Esophagus muscularis mucosa (tissue), 4 donors: ENCODE results near the gene BRAT1. TPM values are rescaled to one million over a fixed set of nuclear protein-coding genes. Genes with fewer than 3 reads are reported as not detected.

Experiments
- DNase-seq: peaks from one replicate; pipeline ENCODE4 v3.0.0-alpha.2; 2017; ENCODE audit errors: extremely low spot score
- H3K27ac ChIP-seq, 4 donors: fragments of 200-600 bp; sonication (generic); replicated peaks in 1 of 4; 1 replicate in 3 of 4; 2 replicates in 1 of 4; pipeline ENCODE4 v1.5.1; 2016 to 2019; ENCODE audit warnings: mild to moderate bottlenecking in 1 of 4
- H3K27me3 ChIP-seq, 4 donors: fragments of 200-600 bp; sonication (generic); one replicate each; pipeline versions ENCODE4 v1.5.1 to v1.6.0; 2016 to 2019
- H3K36me3 ChIP-seq, 4 donors: fragments of 200-600 bp; sonication (generic); one replicate each; pipeline ENCODE4 v1.5.1; 2016 to 2019
- H3K4me1 ChIP-seq, 4 donors: fragments of 200-600 bp; sonication (generic); one replicate each; pipeline ENCODE4 v1.5.1; 2016 to 2019
- H3K4me3 ChIP-seq, 4 donors: fragments of 200-600 bp; sonication (generic); 1 replicate in 2 of 4; 2 replicates in 2 of 4; pipeline ENCODE4 v1.5.1; 2016 to 2019; ENCODE audit warnings: mild to moderate bottlenecking in 4 of 4, moderate library complexity in 1 of 4
- H3K9me3 ChIP-seq, 4 donors: fragments of 200-600 bp; sonication (generic); 1 replicate in 3 of 4; 2 replicates in 1 of 4; pipeline ENCODE4 v1.5.1; 2016 to 2019
- EP300 ChIP-seq: sonication (generic); formaldehyde crosslinking; IDR thresholded peaks from one replicate; pipeline ENCODE4 v1.6.1; 2017; ENCODE audit warnings: antibody characterized with exemption
- POLR2A ChIP-seq: fragments of 450-650 bp; IDR thresholded peaks from one replicate; pipeline ENCODE4 v1.6.1; 2017; ENCODE audit warnings: antibody characterized with exemption, moderate library complexity, mild to moderate bottlenecking, low read depth
- POLR2AphosphoS5 ChIP-seq, 2 donors: sonication (generic); formaldehyde crosslinking; IDR thresholded peaks; one replicate each; pipeline ENCODE4 v1.6.1; 2017; ENCODE audit warnings: antibody characterized with exemption in 2 of 2
- WGBS: methylation state at CpG from one replicate; pipeline ENCODE4 v1.1.5; 2018; 5-methylcytosine and 5-hydroxymethylcytosine counted together
- intact Hi-C: fragments of 100-400 bp; cut with DNase I; formaldehyde crosslinking; loops from one replicate; pipeline ENCODE4 v1.15.1; 2023
- total RNA-seq, 4 donors: library from RNA; depleted of rRNA; stranded (reverse); fragments of >200 nt; gene quantifications; one replicate each; pipeline versions ENCODE4 v1.1.0 to v1.2.1, GENCODE V29; 2016
- TF ChIP-seq, protein P1 (sequence below), 3 experiments: fragments of 200-600 bp in 2 of 3; fragments of 450-650 bp in 1 of 3; sonication (generic) in 2 of 3; IDR thresholded peaks; one replicate each; pipeline ENCODE4 v1.5.1; 2017 to 2019; ENCODE audit warnings: antibody characterized with exemption in 3 of 3, mild to moderate bottlenecking in 2 of 3, moderate library complexity in 1 of 3

Gene BRAT1
- total RNA-seq, 4 donors from 2014 or later, result 22.0 to 43.8 (median 32.7) TPM

DNA sequence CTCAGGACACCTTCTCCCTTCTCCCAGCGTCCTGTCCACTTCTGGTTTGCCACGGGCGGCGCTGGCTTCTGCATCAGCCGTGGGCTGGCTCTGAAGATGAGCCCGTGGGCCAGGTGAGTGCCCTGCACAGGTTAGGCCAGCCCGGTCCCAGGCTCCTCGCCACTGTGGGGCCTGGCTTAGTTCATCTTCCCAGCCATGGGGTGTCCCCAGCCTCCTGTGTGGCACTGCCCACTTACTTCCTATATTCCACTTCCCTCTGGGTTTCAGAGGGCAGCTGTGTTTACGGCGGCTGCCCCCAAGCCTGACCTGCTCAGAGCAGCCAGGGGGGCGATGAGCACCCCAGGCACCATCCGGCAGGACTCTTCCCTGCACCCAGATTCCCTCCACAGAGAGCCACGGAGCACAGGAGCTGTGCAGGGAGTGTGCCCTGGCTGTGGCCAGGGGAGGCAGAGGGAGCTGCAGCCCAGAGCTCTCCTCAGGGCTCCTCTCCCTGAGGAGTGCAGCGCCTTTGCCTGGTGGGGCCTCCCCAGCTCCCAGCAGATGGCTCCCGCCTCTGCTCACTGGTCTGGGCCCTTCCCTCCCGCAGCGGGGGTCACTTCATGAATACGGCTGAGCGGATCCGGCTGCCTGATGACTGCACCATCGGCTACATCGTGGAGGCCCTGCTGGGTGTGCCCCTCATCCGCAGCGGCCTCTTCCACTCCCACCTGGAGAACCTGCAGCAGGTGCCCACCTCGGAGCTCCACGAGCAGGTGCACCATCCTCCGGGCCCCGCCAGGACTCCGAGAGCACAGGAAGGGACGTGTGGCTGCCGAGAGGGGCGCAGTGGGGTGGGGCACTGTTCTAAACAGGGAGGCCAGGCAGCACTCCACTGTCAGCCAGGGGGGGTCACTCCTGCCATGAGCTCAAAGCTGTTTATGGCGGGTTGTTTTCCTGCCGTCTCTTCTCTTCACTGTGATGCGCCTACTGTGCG is 29.4 kb downstream of the BRAT1 start:
- H3K27ac ChIP-seq, result no peak overlapping the region
- peaks cover 0 to 97% (median 38%) of the 10 kb centered on the region in 4 donors for H3K27me3 ChIP-seq
- intact Hi-C loops, result no loop called here
- peaks cover 0 to 32% (median 17%) of the 10 kb centered on the region in 4 donors for H3K36me3 ChIP-seq
- H3K4me1 ChIP-seq, result peaks cover 65 to 100% (median 95%) of the 10 kb centered on the region in 4 donors
- WGBS, result 88% methylated on average over 22 of the region's 36 CpGs
- no peak overlapping the region for H3K4me3 ChIP-seq
- no peaks in the 10 kb centered on the region for H3K9me3 ChIP-seq
- DNase-seq, result no peak
- TF ChIP-seq, protein P1, sequence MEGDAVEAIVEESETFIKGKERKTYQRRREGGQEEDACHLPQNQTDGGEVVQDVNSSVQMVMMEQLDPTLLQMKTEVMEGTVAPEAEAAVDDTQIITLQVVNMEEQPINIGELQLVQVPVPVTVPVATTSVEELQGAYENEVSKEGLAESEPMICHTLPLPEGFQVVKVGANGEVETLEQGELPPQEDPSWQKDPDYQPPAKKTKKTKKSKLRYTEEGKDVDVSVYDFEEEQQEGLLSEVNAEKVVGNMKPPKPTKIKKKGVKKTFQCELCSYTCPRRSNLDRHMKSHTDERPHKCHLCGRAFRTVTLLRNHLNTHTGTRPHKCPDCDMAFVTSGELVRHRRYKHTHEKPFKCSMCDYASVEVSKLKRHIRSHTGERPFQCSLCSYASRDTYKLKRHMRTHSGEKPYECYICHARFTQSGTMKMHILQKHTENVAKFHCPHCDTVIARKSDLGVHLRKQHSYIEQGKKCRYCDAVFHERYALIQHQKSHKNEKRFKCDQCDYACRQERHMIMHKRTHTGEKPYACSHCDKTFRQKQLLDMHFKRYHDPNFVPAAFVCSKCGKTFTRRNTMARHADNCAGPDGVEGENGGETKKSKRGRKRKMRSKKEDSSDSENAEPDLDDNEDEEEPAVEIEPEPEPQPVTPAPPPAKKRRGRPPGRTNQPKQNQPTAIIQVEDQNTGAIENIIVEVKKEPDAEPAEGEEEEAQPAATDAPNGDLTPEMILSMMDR (IDR thresholded peaks at IDR 0.05), result no peak
- no peak for TF ChIP-seq POLR2AphosphoS5 (IDR thresholded peaks at IDR 0.05)
- no peak for TF ChIP-seq EP300
- TF ChIP-seq POLR2A, result no peak

DNA sequence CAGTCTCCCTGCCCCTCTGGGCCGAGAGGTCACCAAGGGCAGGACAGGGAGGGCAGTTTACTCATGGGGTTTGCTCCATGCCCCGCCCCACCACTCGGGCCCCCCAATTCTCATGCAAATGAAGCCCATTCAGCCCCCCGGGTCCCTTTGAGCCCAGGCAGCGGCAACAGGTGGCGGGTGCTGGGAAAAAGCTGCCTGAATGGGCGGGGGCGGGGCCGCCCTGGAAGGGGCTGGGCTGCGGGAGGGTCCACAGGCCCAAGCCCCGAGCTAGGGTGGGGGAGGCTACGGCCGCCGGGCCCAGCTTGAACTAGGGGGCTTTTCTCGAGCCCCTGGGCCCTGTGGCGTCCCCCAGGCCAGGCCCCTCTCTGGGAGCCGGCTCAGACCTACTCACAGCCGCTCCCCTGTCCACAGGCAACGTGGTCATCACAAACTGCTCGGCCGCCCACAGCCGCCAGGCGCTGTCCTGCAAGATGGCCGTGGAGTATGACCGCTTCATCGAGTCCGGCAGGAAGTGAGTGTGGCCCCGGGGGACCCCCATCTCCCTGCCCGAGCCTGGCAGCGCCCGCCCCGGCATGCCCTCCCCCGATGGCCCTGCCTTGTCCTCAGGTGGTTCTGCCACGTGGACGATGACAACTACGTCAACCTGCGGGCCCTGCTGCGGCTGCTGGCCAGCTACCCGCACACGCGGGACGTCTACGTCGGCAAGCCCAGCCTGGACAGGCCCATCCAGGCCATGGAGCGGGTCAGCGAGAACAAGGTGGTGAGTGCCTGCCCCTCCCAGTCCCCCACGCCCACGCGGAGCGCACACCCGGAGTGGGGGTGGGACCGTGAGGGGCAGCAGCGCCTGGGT is 30.3 kb downstream of the BRAT1 start:
- Histone ChIP-seq H3K36me3 (peaks cover 0 to 32% (median 17%) of the 10 kb centered on the region in 4 donors), H3K9me3 (no peaks in the 10 kb centered on the region), H3K27ac (no peak overlapping the region), H3K27me3 (peaks cover 0 to 97% (median 41%) of the 10 kb centered on the region in 4 donors), H3K4me1 (peaks cover 64 to 100% (median 95%) of the 10 kb centered on the region in 4 donors), H3K4me3 (no peak overlapping the region)
- DNase-seq, result no peak
- WGBS, result 92% methylated on average over 11 of the region's 53 CpGs
- intact Hi-C loops, result no loop called here
- TF ChIP-seq POLR2AphosphoS5 (IDR thresholded peaks at IDR 0.05) (no peak), EP300 (no peak)
- TF ChIP-seq, protein P1 (IDR thresholded peaks at IDR 0.05), result no peak

DNA sequence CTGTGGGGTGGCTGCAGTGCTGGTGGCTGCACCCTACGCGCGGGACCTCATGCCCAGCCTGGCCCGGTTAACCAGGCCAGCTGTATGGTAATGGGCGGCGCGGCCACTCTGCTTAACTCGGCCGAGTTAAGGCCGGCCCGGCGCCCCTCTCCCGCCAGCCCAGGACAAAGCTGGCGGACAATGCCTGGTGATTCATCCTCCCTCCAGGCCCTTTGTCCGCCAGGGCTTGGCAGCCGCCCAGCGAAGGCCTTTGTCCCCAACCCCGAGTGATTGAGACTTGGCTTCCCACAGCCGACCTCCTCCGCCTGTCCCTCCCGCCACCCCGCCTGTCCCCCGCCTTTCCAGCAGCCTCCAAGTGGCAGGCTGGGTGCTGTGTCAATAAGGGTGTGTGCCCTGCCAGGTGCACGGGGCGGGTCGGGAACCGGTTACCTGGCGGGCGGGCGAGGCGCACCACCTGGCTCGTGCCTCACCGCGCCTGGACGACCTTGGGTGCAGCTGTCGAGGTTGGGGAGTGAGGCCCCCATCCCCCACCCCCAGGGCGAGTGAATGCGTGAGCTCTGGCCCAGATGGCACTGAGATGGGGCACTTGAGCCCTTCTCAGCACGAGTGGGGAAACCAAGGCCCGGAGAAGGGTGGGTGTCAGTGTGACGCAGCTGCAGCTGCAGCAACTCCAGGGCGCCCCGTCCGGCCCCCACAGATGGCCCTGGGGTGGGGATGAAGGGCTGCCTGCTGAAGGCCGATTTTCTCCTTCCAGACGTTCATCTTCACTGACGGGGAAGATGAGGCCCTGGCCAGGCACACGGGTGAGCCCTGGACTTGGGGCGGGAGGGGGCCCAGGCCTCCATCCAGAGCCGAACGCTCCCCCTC is 31.1 kb downstream of the BRAT1 start:
- H3K9me3 ChIP-seq, result no peaks in the 10 kb centered on the region
- H3K4me1 ChIP-seq, result peaks cover 57 to 95% (median 90%) of the 10 kb centered on the region in 4 donors
- H3K36me3 ChIP-seq, result peaks cover 0 to 32% (median 17%) of the 10 kb centered on the region in 4 donors
- H3K27me3 ChIP-seq, result peaks cover 0 to 93% (median 41%) of the 10 kb centered on the region in 4 donors
- 27% methylated on average over 9 of the region's 51 CpGs for WGBS
- DNase-seq, result no peak
- peak overlapping the region; percentile 12 to 58 (median 50) for H3K27ac ChIP-seq
- intact Hi-C loops, result no loop called here
- peak overlapping the region; percentile 62 to 71 (median 64) for H3K4me3 ChIP-seq
- TF ChIP-seq POLR2A (no peak), POLR2AphosphoS5 (IDR thresholded peaks at IDR 0.05) (peak in 1 of 2 donors; percentile 25)

DNA sequence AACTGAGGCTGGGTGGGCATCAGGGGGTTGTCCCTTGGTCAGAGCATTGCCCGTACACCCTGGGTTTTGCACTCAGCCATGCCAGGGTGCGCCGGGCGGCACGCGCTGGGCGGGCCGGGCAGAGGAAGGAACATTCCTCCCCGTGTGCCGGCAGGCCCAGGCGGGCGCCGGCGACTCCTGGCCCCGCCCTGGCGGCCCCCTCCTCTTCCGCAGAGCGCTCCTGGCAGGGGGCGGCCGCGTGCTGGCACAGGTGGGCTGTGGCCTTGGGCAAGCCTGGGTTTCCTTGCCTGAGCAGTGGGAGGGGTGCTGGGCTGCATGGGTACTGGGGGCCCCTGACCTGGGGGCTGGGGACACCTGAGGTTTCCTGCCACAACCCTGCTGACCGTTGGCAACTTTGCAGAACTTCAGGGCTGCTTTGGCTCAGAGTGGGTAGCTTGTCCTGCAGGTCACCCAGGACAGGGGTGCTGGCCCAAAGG is 31.8 kb downstream of the BRAT1 start:
- TF ChIP-seq EP300, result no peak
- TF ChIP-seq POLR2A, result no peak
- TF ChIP-seq POLR2AphosphoS5 (IDR thresholded peaks at IDR 0.05), result no peak
- TF ChIP-seq, protein P1 (IDR thresholded peaks at IDR 0.05), result no peak
- Histone ChIP-seq H3K4me3 (peak overlapping the region; percentile 62 to 71 (median 64)), H3K27me3 (peaks cover 0 to 93% (median 41%) of the 10 kb centered on the region in 4 donors), H3K9me3 (no peaks in the 10 kb centered on the region), H3K36me3 (peaks cover 0 to 29% (median 17%) of the 10 kb centered on the region in 4 donors), H3K27ac (peak overlapping the region; percentile 12 to 58 (median 50)), H3K4me1 (peaks cover 56 to 95% (median 90%) of the 10 kb centered on the region in 4 donors)
- no peak for DNase-seq
- 20% methylated on average over 2 of the region's 22 CpGs for WGBS
- intact Hi-C loops, result no loop called here
